ENCODE measurements around the gene NPEPPS. TPM values are rescaled to one million over a fixed set of nuclear protein-coding genes. Genes with fewer than 3 reads are reported as not detected.

The NPEPPS gene
- total and polyA plus RNA-seq, 3 experiments from 2014 or later = 48.9 to 101 (median 98.0) TPM

GRCh38 chr17:47664624-47664941, 133.7 kb downstream of the NPEPPS start:
- Mint-ChIP-seq H3K27ac (peak overlapping the region in 7 of 8 donors; percentile 18 to 90 (median 66)), H3K36me3 (peaks cover 7 to 85% (median 9%) of the 10 kb centered on the region in 3 donors), H3K4me1 (peaks cover 21 to 23% (median 22%) of the 10 kb centered on the region in 3 donors), H3K27me3 (no peaks in the 10 kb centered on the region), H3K9me3 (no peaks in the 10 kb centered on the region), H3K4me3 (no peak overlapping the region)
- Histone ChIP-seq H3K27me3 (ENCODE audit: insufficient read depth, low read length, poor library complexity, severe bottlenecking) (no peaks in the 10 kb centered on the region), H3K4me1 (ENCODE audit: insufficient read depth, low read length) (peaks cover 10% of the 10 kb centered on the region), H3K27ac (ENCODE audit: low read depth, low read length) (no peak overlapping the region), H3K4me3 (ENCODE audit: low read length) (no peak overlapping the region), H3K9me3 (ENCODE audit: low read length) (no peaks in the 10 kb centered on the region), H3K36me3 (ENCODE audit: insufficient read depth, low read length) (peaks cover 68% of the 10 kb centered on the region)
- POLR2A ChIA-PET = interaction anchor here (4.1 kb wide), 1 partner anchor 15 kb away, joined by 33 read pairs; the partner anchor contains the start of gene KPNB1
- no peak for DNase-seq
- CTCF ChIA-PET = interaction anchor here (0.9 to 6.3 kb wide), 14 partner anchors 13 to 125 kb away, joined by 3 to 82 read pairs (median 5); partner anchors contain the start of genes KPNB1, TBKBP1 and TBX21

DNA sequence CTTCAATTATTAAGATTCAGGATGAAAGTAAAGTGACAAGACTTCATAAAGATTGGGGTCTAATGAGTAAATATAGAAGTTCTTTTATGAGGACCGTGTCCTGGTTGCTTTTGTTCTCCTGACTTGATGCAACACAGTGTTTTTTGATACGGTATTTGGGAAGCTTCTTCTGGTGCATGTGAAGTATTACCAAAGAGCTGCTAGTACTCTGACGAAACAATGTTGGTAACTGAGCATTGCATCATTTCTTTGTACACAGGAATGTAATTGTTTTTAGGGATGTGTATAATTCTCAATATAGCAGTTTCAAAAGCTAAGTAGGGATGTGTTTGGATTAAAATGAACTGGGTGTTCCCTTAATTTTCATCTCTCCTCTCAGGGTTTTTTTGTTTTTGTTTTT, 134.7 kb downstream of the NPEPPS start:
- H3K4me3 ChIP-seq (ENCODE audit: low read length) = no peak overlapping the region
- no peak overlapping the region for H3K27ac ChIP-seq (ENCODE audit: low read depth, low read length)
- H3K36me3 Mint-ChIP-seq = peaks cover 14 to 88% (median 18%) of the 10 kb centered on the region in 3 donors
- ChIA-PET CTCF (interaction anchor here (0.9 to 6.3 kb wide), 9 partner anchors 12 to 69 kb away, joined by 4 to 82 read pairs (median 5); partner anchors contain the start of genes KPNB1 and TBX21), POLR2A (interaction anchor here (0.6 to 4.1 kb wide), 2 partner anchors 16 to 28 kb away, joined by 4 to 33 read pairs; partner anchors contain the start of genes KPNB1 and TBKBP1)
- H3K4me1 ChIP-seq (ENCODE audit: insufficient read depth, low read length) = peaks cover 9% of the 10 kb centered on the region
- no peak overlapping the region for H3K4me3 Mint-ChIP-seq
- H3K27me3 ChIP-seq (ENCODE audit: insufficient read depth, low read length, poor library complexity, severe bottlenecking) = no peaks in the 10 kb centered on the region
- H3K9me3 Mint-ChIP-seq = no peaks in the 10 kb centered on the region
- no peak for DNase-seq
- H3K4me1 Mint-ChIP-seq = peaks cover 20 to 25% (median 22%) of the 10 kb centered on the region in 3 donors
- H3K27me3 Mint-ChIP-seq = no peaks in the 10 kb centered on the region
- H3K27ac Mint-ChIP-seq = peak overlapping the region in 2 of 8 donors; percentile 73 to 92
- H3K36me3 ChIP-seq (ENCODE audit: insufficient read depth, low read length) = peaks cover 77% of the 10 kb centered on the region
- H3K9me3 ChIP-seq (ENCODE audit: low read length) = no peaks in the 10 kb centered on the region

GRCh38 chr17:47669081-47669480, 138.2 kb downstream of the NPEPPS start:
- H3K4me1 Mint-ChIP-seq = peaks cover 16 to 29% (median 18%) of the 10 kb centered on the region in 3 donors
- CTCF ChIA-PET = no interaction called here
- no peaks in the 10 kb centered on the region for H3K27me3 Mint-ChIP-seq
- Histone ChIP-seq H3K27me3 (ENCODE audit: insufficient read depth, low read length, poor library complexity, severe bottlenecking) (no peaks in the 10 kb centered on the region), H3K4me3 (ENCODE audit: low read length) (no peak overlapping the region), H3K4me1 (ENCODE audit: insufficient read depth, low read length) (peaks cover 6% of the 10 kb centered on the region), H3K27ac (ENCODE audit: low read depth, low read length) (no peak overlapping the region), H3K36me3 (ENCODE audit: insufficient read depth, low read length) (peaks cover 77% of the 10 kb centered on the region), H3K9me3 (ENCODE audit: low read length) (no peaks in the 10 kb centered on the region)
- no peak for DNase-seq
- H3K27ac Mint-ChIP-seq = no peak overlapping the region
- no peak overlapping the region for H3K4me3 Mint-ChIP-seq
- peaks cover 24 to 90% (median 26%) of the 10 kb centered on the region in 3 donors for H3K36me3 Mint-ChIP-seq
- no peaks in the 10 kb centered on the region for H3K9me3 Mint-ChIP-seq
- POLR2A ChIA-PET = interaction anchor here (0.8 to 1.2 kb wide), 2 partner anchors 19 to 35 kb away, joined by 3 to 6 read pairs; partner anchors contain the start of gene KPNB1

DNA sequence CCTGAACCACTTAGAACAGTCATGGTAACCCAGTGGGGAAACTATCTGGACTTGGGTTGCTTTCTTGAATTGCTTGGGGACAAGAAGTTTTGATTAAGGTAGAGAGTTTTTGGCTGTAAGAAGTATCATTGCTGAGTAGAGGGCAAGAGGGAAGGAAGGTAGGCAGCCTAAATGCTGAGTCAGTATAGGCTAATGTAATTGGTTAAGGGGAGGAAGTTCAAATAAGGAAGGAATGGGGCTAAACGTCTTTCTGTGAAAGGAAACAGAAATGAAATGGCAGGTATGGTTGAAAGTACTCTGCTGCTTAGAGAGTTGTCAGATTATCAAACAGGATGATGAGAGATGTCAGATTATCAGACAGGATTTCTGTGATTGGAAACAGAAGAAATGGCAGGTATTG, 139.2 kb downstream of the NPEPPS start:
- peaks cover 84% of the 10 kb centered on the region for H3K36me3 ChIP-seq (ENCODE audit: insufficient read depth, low read length)
- ChIA-PET POLR2A (no interaction called here), CTCF (interaction anchor here (0.9 kb wide), 1 partner anchor 132 kb away, joined by 3 read pairs; no protein-coding TSS in a partner anchor)
- H3K9me3 Mint-ChIP-seq = no peaks in the 10 kb centered on the region
- no peaks in the 10 kb centered on the region for H3K27me3 Mint-ChIP-seq
- peaks cover 6% of the 10 kb centered on the region for H3K4me1 ChIP-seq (ENCODE audit: insufficient read depth, low read length)
- DNase-seq = no peak
- peak overlapping the region; percentile 7 to 93 (median 66) for H3K27ac Mint-ChIP-seq
- peaks cover 14 to 32% (median 18%) of the 10 kb centered on the region in 3 donors for H3K4me1 Mint-ChIP-seq
- peaks cover 26 to 92% (median 28%) of the 10 kb centered on the region in 3 donors for H3K36me3 Mint-ChIP-seq
- H3K9me3 ChIP-seq (ENCODE audit: low read length) = no peaks in the 10 kb centered on the region
- no peak overlapping the region for H3K4me3 Mint-ChIP-seq
- no peaks in the 10 kb centered on the region for H3K27me3 ChIP-seq (ENCODE audit: insufficient read depth, low read length, poor library complexity, severe bottlenecking)
- no peak overlapping the region for H3K4me3 ChIP-seq (ENCODE audit: low read length)
- no peak overlapping the region for H3K27ac ChIP-seq (ENCODE audit: low read depth, low read length)

Other genes with a start within 250 kb of the NPEPPS start
- gene EFCAB13, start 207.2 kb upstream of the NPEPPS start, total RNA-seq = 1 to 10 TPM; 4.0 to 4.8 TPM
- 1.4 TPM for gene EFCAB13, start 207.2 kb upstream of the NPEPPS start, polyA plus RNA-seq
- gene KPNB1, start 118.8 kb downstream of the NPEPPS start, total RNA-seq = 100 to 1,000 TPM; 907 to 915 TPM
- 35.9 TPM for gene KPNB1, start 118.8 kb downstream of the NPEPPS start, polyA plus RNA-seq
- gene TBKBP1, start 163.1 kb downstream of the NPEPPS start, total RNA-seq = 1 to 10 TPM; 6.6 to 6.7 TPM
- gene TBKBP1, start 163.1 kb downstream of the NPEPPS start, polyA plus RNA-seq = 1.8 TPM
- 10 to 100 TPM; 37.8 to 39.8 TPM for gene TBX21, start 202.1 kb downstream of the NPEPPS start, total RNA-seq
- gene TBX21, start 202.1 kb downstream of the NPEPPS start, polyA plus RNA-seq = 59.6 TPM